Common myeloid progenitor, CD34-positive (primary cell): Measurements from ENCODE around the gene SEMA4D.

Experiments used
- CTCF ChIA-PET: fragments of 350-600 bp; sonication (Branson Sonifier 250); formaldehyde crosslinking; loops from one replicate; lab custom pipeline; 2021; ENCODE audit warnings: antibody characterized with exemption; lab: Charles Lee
- POLR2A ChIA-PET: fragments of 350-600 bp; sonication (Branson Sonifier 250); formaldehyde crosslinking; loops from one replicate; lab custom pipeline; 2021; ENCODE audit warnings: antibody characterized with exemption; lab: Charles Lee
- DNase-seq, 3 donors: peaks; one replicate each; pipeline versions ENCODE4 v3.0.0 to v3.0.0-alpha.2; 2013
- H3K27ac ChIP-seq, 2 experiments: 1 replicate in 1 of 2; 2 replicates in 1 of 2; pipeline ENCODE4 v1.7.0; 2013; ENCODE audit warnings: inconsistent platforms in 2 of 2, low read length in 2 of 2, mild to moderate bottlenecking in 2 of 2, low read depth in 1 of 2, moderate library complexity in 1 of 2; ENCODE audit not compliant: severe bottlenecking in 2 of 2, insufficient read depth in 1 of 2, poor library complexity in 1 of 2
- H3K27me3 ChIP-seq, 5 experiments: replicated peaks in 2 of 5; 1 replicate in 3 of 5; 2 replicates in 2 of 5; pipeline versions ENCODE4 v1.6.1 to v1.7.0; 2013; ENCODE audit warnings: low read length in 4 of 5, mild to moderate bottlenecking in 2 of 5, moderate library complexity in 2 of 5, inconsistent platforms in 1 of 5; ENCODE audit not compliant: insufficient read depth in 5 of 5, control insufficient read depth in 4 of 5
- H3K36me3 ChIP-seq, 4 experiments: 1 replicate in 2 of 4; 2 replicates in 2 of 4; pipeline versions ENCODE4 v1.6.1 to v1.7.0; 2013; ENCODE audit warnings: low read length in 3 of 4, control low read depth in 1 of 4, mild to moderate bottlenecking in 1 of 4; ENCODE audit not compliant: control insufficient read depth in 4 of 4, insufficient read depth in 4 of 4
- H3K4me1 ChIP-seq, 4 experiments: 1 replicate in 3 of 4; 2 replicates in 1 of 4; pipeline versions ENCODE4 v1.6.1 to v1.7.1; 2013; ENCODE audit warnings: low read length in 3 of 4, mild to moderate bottlenecking in 3 of 4, control low read depth in 1 of 4, inconsistent platforms in 1 of 4, moderate library complexity in 1 of 4; ENCODE audit not compliant: control insufficient read depth in 4 of 4, insufficient read depth in 4 of 4; ENCODE audit errors: control extremely low read depth in 1 of 4
- H3K4me3 ChIP-seq, 7 experiments: 1 replicate in 4 of 7; 2 replicates in 3 of 7; pipeline versions ENCODE4 v1.5.1 to v1.7.0; 2013; ENCODE audit warnings: mild to moderate bottlenecking in 7 of 7, low read length in 6 of 7, moderate library complexity in 6 of 7, inconsistent platforms in 2 of 7, low read depth in 2 of 7, control low read depth in 1 of 7; ENCODE audit not compliant: insufficient read depth in 4 of 7, control insufficient read depth in 1 of 7; ENCODE audit errors: extremely low read depth in 1 of 7
- H3K9me3 ChIP-seq, 5 experiments: 1 replicate in 4 of 5; 2 replicates in 1 of 5; pipeline versions ENCODE4 v1.6.1 to v1.7.1; 2013; ENCODE audit warnings: low read length in 4 of 5, mild to moderate bottlenecking in 2 of 5, inconsistent platforms in 1 of 5, low read depth in 1 of 5, moderate library complexity in 1 of 5; ENCODE audit not compliant: control insufficient read depth in 4 of 5, insufficient read depth in 2 of 5; ENCODE audit errors: control extremely low read depth in 1 of 5
- WGBS: methylation state at CpG from one replicate; pipeline ENCODE4 v1.1.5; 2013; ENCODE audit not compliant: insufficient coverage; 5-methylcytosine and 5-hydroxymethylcytosine counted together

SEMA4D gene

DNA sequence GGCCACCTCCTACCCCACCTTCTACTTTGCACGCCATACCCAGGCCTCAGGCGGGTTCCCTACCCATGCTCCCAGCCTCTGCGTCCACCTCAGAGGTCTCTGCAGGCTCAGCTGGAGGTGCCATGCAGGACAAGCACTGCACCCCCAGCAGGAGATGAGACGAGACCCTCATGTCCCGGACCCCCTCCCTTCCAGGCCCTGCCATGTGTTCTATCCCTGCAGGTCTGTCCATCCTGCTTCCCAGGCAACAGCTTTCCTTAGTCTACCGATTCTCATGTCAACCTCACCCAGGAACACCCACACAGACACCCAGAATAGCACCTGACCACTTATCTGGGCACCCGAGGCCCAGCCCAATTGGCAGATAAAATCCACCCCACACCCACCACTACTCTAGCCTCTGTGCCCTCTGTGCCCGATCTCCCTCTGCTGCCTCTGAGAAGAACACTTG, 52.1 kb downstream of the SEMA4D start:
- no peak for DNase-seq
- Histone ChIP-seq H3K4me3 (no peak overlapping the region), H3K27ac (peak overlapping the region in 1 of 2 experiments; percentile 14), H3K9me3 (no peaks in the 10 kb centered on the region), H3K4me1 (peaks cover 0 to 52% (median 40%) of the 10 kb centered on the region in 4 experiments), H3K36me3 (peaks cover 2 to 44% (median 16%) of the 10 kb centered on the region in 4 experiments), H3K27me3 (no peaks in the 10 kb centered on the region)
- WGBS, result 92% methylated on average over 5 of the region's 8 CpGs
- CTCF ChIA-PET, result interaction anchor here (1.2 to 4.2 kb wide), 3 partner anchors 16 to 70 kb away, joined by 3 to 28 read pairs (median 4); no protein-coding TSS in a partner anchor
- POLR2A ChIA-PET, result no interaction called here

GRCh38 chr9:89444925-89445765, 52.8 kb downstream of the SEMA4D start:
- DNase-seq, result no peak
- H3K27ac ChIP-seq, result peak overlapping the region in 1 of 2 experiments; percentile 14
- no peaks in the 10 kb centered on the region for H3K27me3 ChIP-seq
- H3K36me3 ChIP-seq, result peaks cover 2 to 44% (median 16%) of the 10 kb centered on the region in 4 experiments
- 80% methylated on average over 16 of the region's 16 CpGs for WGBS
- ChIA-PET POLR2A (no interaction called here), CTCF (interaction anchor here (1.0 to 4.2 kb wide), 5 partner anchors 15 to 104 kb away, joined by 3 to 28 read pairs (median 6); no protein-coding TSS in a partner anchor)
- H3K4me1 ChIP-seq, result peaks cover 0 to 59% (median 47%) of the 10 kb centered on the region in 4 experiments
- H3K9me3 ChIP-seq, result no peaks in the 10 kb centered on the region
- H3K4me3 ChIP-seq, result no peak overlapping the region

DNA sequence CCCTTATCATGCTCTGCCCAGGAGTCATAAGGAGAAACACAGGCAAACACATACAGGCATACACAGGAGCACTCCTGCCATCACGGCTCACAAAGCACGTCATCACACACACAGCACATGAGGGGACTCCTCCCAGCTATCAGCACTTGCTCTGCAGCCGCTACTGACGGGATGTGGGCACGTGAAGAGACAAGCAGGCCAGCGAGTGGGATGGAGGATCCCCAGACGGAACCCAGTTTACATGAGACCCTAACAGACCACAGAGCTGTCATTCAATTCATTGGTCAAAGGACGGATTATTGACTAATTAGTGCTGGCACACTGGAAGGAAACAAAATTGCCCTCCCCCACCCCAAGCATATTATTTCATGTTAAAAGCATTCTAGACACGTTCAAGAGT, 53.6 kb downstream of the SEMA4D start:
- Histone ChIP-seq H3K27me3 (no peaks in the 10 kb centered on the region), H3K4me3 (no peak overlapping the region), H3K36me3 (peaks cover 2 to 42% (median 11%) of the 10 kb centered on the region in 4 experiments), H3K27ac (no peak overlapping the region), H3K4me1 (peaks cover 0 to 65% (median 52%) of the 10 kb centered on the region in 4 experiments), H3K9me3 (no peaks in the 10 kb centered on the region)
- CTCF ChIA-PET, result interaction anchor here (1.0 to 4.2 kb wide), 4 partner anchors 15 to 104 kb away, joined by 3 to 28 read pairs (median 8); no protein-coding TSS in a partner anchor
- 93% methylated on average over 4 of the region's 9 CpGs for WGBS
- POLR2A ChIA-PET, result no interaction called here
- no peak for DNase-seq

DNA sequence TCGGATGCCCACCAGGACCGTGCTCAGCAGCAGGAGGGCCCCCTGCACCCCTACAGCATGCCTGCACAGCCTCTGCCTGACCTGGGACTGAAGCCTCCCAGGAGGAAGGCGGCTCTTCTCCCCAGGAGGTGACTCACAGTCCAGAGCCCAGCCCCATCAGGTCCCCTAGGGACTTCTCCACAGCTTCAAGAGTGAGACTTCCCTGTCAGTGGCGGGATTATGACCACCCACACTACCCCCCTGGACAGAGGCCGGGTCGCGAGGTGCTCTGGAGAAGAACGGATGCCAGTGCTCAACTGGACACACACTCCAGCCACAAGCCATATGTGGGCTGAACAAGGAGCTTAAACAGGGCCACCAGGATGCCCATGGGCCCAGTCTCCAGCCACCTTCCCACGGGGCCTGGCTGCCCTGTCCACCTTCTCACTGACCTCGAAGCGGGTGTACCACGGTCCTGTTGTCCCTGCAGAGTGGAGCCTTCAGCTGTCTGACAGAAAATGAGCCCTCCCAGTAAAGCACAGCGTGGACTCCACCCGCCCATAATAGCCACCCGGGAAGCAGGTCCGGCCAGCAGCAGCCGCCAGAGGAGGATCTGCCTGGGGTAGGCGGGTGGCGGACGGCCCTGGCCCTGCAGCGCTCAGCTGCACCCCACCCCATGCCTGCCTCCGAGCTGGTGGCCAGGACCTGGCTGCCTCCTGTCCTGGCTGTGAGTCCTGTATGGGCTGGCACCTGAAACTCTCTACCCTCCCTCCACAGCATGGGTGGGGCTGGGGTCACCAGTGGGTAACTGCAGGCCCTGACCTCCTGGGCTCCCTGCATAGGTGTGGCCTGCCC, 54.7 kb downstream of the SEMA4D start:
- POLR2A ChIA-PET, result interaction anchor here (1.2 kb wide), 1 partner anchor 14 kb away, joined by 4 read pairs; no protein-coding TSS in a partner anchor
- 94% methylated on average over 22 of the region's 22 CpGs for WGBS
- H3K4me1 ChIP-seq, result peaks cover 0 to 61% (median 49%) of the 10 kb centered on the region in 4 experiments
- no peaks in the 10 kb centered on the region for H3K27me3 ChIP-seq
- H3K4me3 ChIP-seq, result no peak overlapping the region
- H3K27ac ChIP-seq, result no peak overlapping the region
- DNase-seq, result peak in 2 of 3 donors; percentile 59 to 65
- H3K36me3 ChIP-seq, result peaks cover 2 to 33% (median 11%) of the 10 kb centered on the region in 4 experiments
- H3K9me3 ChIP-seq, result no peaks in the 10 kb centered on the region
- CTCF ChIA-PET, result interaction anchor here (1.0 to 4.5 kb wide), 8 partner anchors 10 to 150 kb away, joined by 3 to 28 read pairs (median 3); no protein-coding TSS in a partner anchor

DNA sequence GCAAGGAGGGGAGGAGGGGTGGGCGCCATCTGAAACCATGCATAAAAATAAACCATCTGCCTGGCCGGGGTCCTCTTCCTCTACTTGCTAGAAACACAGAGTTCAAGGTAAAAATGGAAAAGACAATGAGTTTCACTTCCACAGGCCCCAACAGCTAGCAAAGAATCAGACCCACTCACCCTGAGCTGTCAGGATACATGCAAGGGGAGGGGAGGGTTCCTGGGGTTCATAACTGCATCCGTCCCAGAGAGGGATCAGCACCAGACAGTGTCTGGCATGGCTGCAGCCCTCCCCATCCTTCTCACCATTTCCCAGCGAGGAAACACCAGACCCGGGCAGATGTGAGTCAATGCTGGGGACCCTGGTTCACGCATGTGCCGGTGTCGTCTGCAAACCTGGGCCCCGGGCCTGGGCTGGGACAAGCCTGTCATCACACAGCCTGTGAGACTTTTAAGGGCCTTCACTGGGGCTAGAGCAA, 55.4 kb downstream of the SEMA4D start:
- Histone ChIP-seq H3K27ac (no peak overlapping the region), H3K4me3 (no peak overlapping the region), H3K9me3 (no peaks in the 10 kb centered on the region), H3K4me1 (peaks cover 0 to 68% (median 54%) of the 10 kb centered on the region in 4 experiments), H3K36me3 (peaks cover 2 to 33% (median 11%) of the 10 kb centered on the region in 4 experiments), H3K27me3 (no peaks in the 10 kb centered on the region)
- CTCF ChIA-PET, result interaction anchor here (1.0 to 4.5 kb wide), 7 partner anchors 10 to 150 kb away, joined by 3 to 28 read pairs (median 3); no protein-coding TSS in a partner anchor
- peak in 1 of 3 donors; percentile 43 for DNase-seq
- POLR2A ChIA-PET, result interaction anchor here (1.2 kb wide), 1 partner anchor 14 kb away, joined by 4 read pairs; no protein-coding TSS in a partner anchor
- 55% methylated on average over 8 of the region's 9 CpGs for WGBS

- H3K36me3 ChIP-seq, result peaks cover 2 to 31% (median 11%) of the 10 kb centered on the region in 4 experiments
- WGBS, result 86% methylated on average over 8 of the region's 8 CpGs
- no peaks in the 10 kb centered on the region for H3K27me3 ChIP-seq
- peaks cover 0 to 73% (median 58%) of the 10 kb centered on the region in 4 experiments for H3K4me1 ChIP-seq
- no peak overlapping the region for H3K27ac ChIP-seq
- CTCF ChIA-PET, result interaction anchor here (1.2 to 4.5 kb wide), 7 partner anchors 9 to 106 kb away, joined by 3 to 28 read pairs (median 5); no protein-coding TSS in a partner anchor
- no peak for DNase-seq
- POLR2A ChIA-PET, result interaction anchor here (1.2 kb wide), 1 partner anchor 15 kb away, joined by 4 read pairs; no protein-coding TSS in a partner anchor
- peak overlapping the region in 1 of 7 experiments; percentile 28 for H3K4me3 ChIP-seq
- no peaks in the 10 kb centered on the region for H3K9me3 ChIP-seq
Observed at GRCh38 chr9:89441986-89442385, 55.9 kb downstream of the SEMA4D start.
